Measurements from ENCODE around the gene CDC14C. TPM values are rescaled to one million over a fixed set of nuclear protein-coding genes. Genes with fewer than 3 reads are reported as not detected.

CDC14C gene
- total RNA-seq, 1 donor from 2014 or later = not detected

GRCh38 chr7:48976253-48976652 is 51.9 kb downstream of the CDC14C start:
- DNase-seq (ENCODE audit: low spot score) = no peak

GRCh38 chr7:48976850-48977249 is 52.5 kb downstream of the CDC14C start:
- DNase-seq (ENCODE audit: low spot score) = no peak
